Rectal smooth muscle tissue (tissue), 1 donor: Measurements from ENCODE around the gene ARHGAP6.

ENCODE experiments used
- H3K27ac ChIP-seq: one replicate; pipeline ENCODE4 v1.7.0; 2013; ENCODE audit warnings: low read depth, low read length, inconsistent platforms
- H3K27me3 ChIP-seq: one replicate; pipeline ENCODE4 v1.7.0; 2013; ENCODE audit warnings: low read length; ENCODE audit not compliant: control insufficient read depth, insufficient read depth
- H3K36me3 ChIP-seq: one replicate; pipeline ENCODE4 v1.7.0; 2013; ENCODE audit warnings: low read length; ENCODE audit not compliant: control insufficient read depth, insufficient read depth
- H3K4me1 ChIP-seq: one replicate; pipeline ENCODE4 v1.7.0; 2013; ENCODE audit warnings: low read length; ENCODE audit not compliant: control insufficient read depth, insufficient read depth
- H3K4me3 ChIP-seq: one replicate; pipeline ENCODE4 v1.7.0; 2013; ENCODE audit warnings: low read length
- H3K9ac ChIP-seq: one replicate; pipeline ENCODE4 v1.7.0; 2013; ENCODE audit warnings: low read length

Gene ARHGAP6

GRCh38 chrX:11172415-11172814, 493.3 kb downstream of the ARHGAP6 start:
- no peaks in the 10 kb centered on the region for H3K36me3 ChIP-seq
- no peaks in the 10 kb centered on the region for H3K4me1 ChIP-seq
- no peak overlapping the region for H3K4me3 ChIP-seq
- H3K27ac ChIP-seq, result no peak overlapping the region
- H3K27me3 ChIP-seq, result no peaks in the 10 kb centered on the region
- H3K9ac ChIP-seq, result no peak overlapping the region

- Histone ChIP-seq H3K36me3 (no peaks in the 10 kb centered on the region), H3K4me3 (no peak overlapping the region), H3K27ac (no peak overlapping the region), H3K4me1 (no peaks in the 10 kb centered on the region), H3K9ac (no peak overlapping the region), H3K27me3 (no peaks in the 10 kb centered on the region)
Observed at GRCh38 chrX:11171956-11172355, 493.8 kb downstream of the ARHGAP6 start.

GRCh38 chrX:11164433-11164832, 501.3 kb downstream of the ARHGAP6 start:
- H3K36me3 ChIP-seq, result no peaks in the 10 kb centered on the region
- no peaks in the 10 kb centered on the region for H3K27me3 ChIP-seq
- no peaks in the 10 kb centered on the region for H3K4me1 ChIP-seq
- no peak overlapping the region for H3K27ac ChIP-seq
- no peak overlapping the region for H3K4me3 ChIP-seq
- no peak overlapping the region for H3K9ac ChIP-seq

- H3K4me1 ChIP-seq, result no peaks in the 10 kb centered on the region
- H3K36me3 ChIP-seq, result no peaks in the 10 kb centered on the region
- H3K9ac ChIP-seq, result no peak overlapping the region
- no peaks in the 10 kb centered on the region for H3K27me3 ChIP-seq
- no peak overlapping the region for H3K27ac ChIP-seq
- no peak overlapping the region for H3K4me3 ChIP-seq
Observed at GRCh38 chrX:11159149-11159548, 506.6 kb downstream of the ARHGAP6 start.

DNA sequence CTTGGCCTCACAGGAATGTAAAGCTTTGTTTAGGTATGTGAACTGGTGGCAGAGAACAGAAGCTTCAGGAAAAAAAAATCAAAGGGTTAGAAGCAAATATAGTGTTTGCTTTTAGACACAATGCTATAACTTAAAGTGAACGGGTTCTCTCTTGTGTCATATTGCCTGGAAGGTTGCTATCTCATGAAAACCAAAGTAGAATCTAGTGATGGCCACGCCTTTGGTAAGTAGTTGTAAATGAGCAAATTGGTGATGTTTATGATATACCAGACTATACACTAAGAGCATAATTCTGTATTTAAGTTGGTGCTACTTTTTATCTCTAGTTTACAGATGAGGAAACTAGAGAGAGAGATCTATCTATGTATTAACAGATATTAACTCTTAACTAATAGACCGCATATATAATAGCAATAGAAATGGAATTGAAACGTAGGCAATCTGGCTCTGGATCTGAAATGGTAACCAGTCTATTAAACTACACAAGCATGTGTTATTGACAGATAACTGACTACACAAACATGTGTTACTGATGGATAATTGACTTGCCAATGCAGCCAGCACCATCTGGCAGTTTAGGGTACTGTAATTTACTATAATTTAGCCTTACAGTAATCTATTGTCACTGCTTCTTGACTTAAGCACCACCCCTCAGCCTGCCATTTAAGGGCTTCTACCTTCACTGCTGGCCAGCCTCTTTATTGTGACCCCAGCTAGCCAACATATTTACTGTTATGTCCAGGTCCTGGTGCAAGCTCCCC, 513.7 kb downstream of the ARHGAP6 start:
- Histone ChIP-seq H3K4me3 (no peak overlapping the region), H3K36me3 (no peaks in the 10 kb centered on the region), H3K9ac (no peak overlapping the region), H3K27ac (no peak overlapping the region), H3K4me1 (no peaks in the 10 kb centered on the region), H3K27me3 (no peaks in the 10 kb centered on the region)

GRCh38 chrX:11148401-11148800, 517.3 kb downstream of the ARHGAP6 start:
- Histone ChIP-seq H3K9ac (no peak overlapping the region), H3K27me3 (no peaks in the 10 kb centered on the region), H3K4me1 (no peaks in the 10 kb centered on the region), H3K27ac (no peak overlapping the region), H3K4me3 (no peak overlapping the region), H3K36me3 (no peaks in the 10 kb centered on the region)

DNA sequence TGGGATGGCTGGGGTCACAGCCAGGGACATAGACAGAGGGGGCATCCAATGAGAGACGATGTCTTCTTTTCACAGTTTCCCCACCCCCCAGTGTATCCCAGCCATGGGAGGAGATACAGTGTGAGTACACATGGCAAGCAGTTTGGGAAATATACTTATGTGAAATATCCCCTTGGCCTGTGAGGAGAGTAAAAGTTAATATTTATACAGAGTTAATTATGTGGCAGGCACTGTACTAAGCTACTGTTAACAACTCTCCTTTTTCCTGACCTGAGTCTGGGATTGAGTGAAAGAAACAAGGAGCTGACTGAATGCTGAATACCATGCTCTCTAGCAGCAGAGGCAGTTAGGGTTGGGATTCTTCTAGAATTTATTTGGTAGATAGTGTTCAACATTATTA, 519.3 kb downstream of the ARHGAP6 start:
- Histone ChIP-seq H3K9ac (no peak overlapping the region), H3K36me3 (no peaks in the 10 kb centered on the region)

GRCh38 chrX:11143931-11144678, 521.6 kb downstream of the ARHGAP6 start:
- Histone ChIP-seq H3K4me1 (no peaks in the 10 kb centered on the region), H3K27me3 (no peaks in the 10 kb centered on the region), H3K4me3 (no peak overlapping the region), H3K36me3 (no peaks in the 10 kb centered on the region), H3K27ac (no peak overlapping the region), H3K9ac (no peak overlapping the region)

More for the DNA sequence above, 519.3 kb downstream of the ARHGAP6 start:
- H3K27me3 ChIP-seq, result no peaks in the 10 kb centered on the region
- H3K4me3 ChIP-seq, result no peak overlapping the region
- H3K4me1 ChIP-seq, result no peaks in the 10 kb centered on the region
- no peak overlapping the region for H3K27ac ChIP-seq

DNA sequence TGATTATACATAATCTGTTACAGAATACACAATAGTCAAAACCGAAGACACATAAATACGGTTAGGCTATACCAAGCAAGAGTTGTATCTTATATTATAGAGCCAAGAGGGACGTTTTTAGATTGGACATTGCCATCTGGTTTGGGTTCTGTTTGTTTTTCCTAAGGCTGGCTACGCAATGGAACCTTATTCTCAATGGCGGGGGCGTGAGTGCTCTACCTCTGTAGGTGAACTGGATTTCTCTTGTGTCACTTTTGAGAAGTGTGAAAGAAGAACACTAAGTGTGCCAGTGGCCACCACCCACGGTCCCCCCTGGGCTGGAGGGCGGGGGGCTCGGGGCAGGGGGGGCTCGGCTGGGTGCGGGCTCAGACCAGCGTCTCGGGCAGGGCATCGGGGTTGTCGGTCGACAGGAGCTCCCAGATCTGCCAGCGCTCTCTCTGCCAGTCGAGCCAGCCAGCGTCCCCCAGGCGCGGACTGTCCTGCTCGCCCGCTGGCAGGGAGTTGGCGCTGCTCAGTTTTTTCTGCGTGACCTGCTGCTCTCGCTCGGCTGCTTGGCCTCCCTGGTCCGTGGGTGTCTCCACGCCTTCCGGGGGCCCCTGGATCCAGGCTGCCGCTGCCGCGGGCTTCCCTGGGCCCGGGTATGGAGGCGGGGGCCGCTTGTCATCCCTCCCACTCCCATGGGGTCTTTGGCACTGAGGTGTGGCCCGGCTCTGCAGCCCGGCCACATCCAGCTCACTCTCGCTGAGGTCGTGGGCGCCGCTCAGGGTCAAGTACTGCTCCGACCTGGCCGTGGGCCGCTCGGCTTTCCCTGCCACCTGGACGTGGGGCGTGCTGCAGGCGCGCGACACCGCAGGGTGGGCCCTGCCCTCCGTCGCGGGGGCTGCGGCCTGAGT, 527.0 kb downstream of the ARHGAP6 start:
- Histone ChIP-seq H3K4me3 (no peak overlapping the region), H3K27me3 (no peaks in the 10 kb centered on the region), H3K9ac (no peak overlapping the region), H3K36me3 (no peaks in the 10 kb centered on the region), H3K4me1 (no peaks in the 10 kb centered on the region), H3K27ac (no peak overlapping the region)

GRCh38 chrX:11137543-11138139, 528.1 kb downstream of the ARHGAP6 start:
- Histone ChIP-seq H3K9ac (no peak overlapping the region), H3K27me3 (no peaks in the 10 kb centered on the region), H3K4me1 (no peaks in the 10 kb centered on the region), H3K36me3 (no peaks in the 10 kb centered on the region), H3K27ac (no peak overlapping the region), H3K4me3 (no peak overlapping the region)

- Histone ChIP-seq H3K4me3 (no peak overlapping the region), H3K27ac (no peak overlapping the region), H3K9ac (no peak overlapping the region), H3K4me1 (no peaks in the 10 kb centered on the region), H3K36me3 (no peaks in the 10 kb centered on the region), H3K27me3 (no peaks in the 10 kb centered on the region)
Observed at GRCh38 chrX:11135564-11136185, 530.0 kb downstream of the ARHGAP6 start.
